Effector memory CD4-positive, alpha-beta T cell (primary cell): ENCODE results near the gene PLPPR4.
"Not testable (repeated sequence)": the region's sequence is repeated elsewhere in the genome, so short reads cannot be mapped to it uniquely, and the experiment has no call there.

Experiments
- DNase-seq, 3 donors: peaks; one replicate each; pipeline ENCODE4 v3.0.0-alpha.2; 2020
- H3K27ac ChIP-seq: 2 replicates; pipeline ENCODE4 v1.7.0; 2013; ENCODE audit warnings: mild to moderate bottlenecking, low read length, moderate library complexity; ENCODE audit not compliant: insufficient read depth, poor library complexity, severe bottlenecking
- H3K27me3 ChIP-seq: replicated peaks from 2 replicates; pipeline ENCODE4 v1.7.0; 2013; ENCODE audit warnings: mild to moderate bottlenecking, low read length; ENCODE audit not compliant: insufficient read depth, control insufficient read depth, poor library complexity, severe bottlenecking
- H3K36me3 ChIP-seq: 2 replicates; pipeline ENCODE4 v1.7.0; 2013; ENCODE audit warnings: mild to moderate bottlenecking, low read length, moderate library complexity; ENCODE audit not compliant: control insufficient read depth, insufficient read depth
- H3K4me1 ChIP-seq: 2 replicates; pipeline ENCODE4 v1.7.0; 2013; ENCODE audit warnings: low read length, mild to moderate bottlenecking; ENCODE audit not compliant: control insufficient read depth, insufficient read depth, poor library complexity, severe bottlenecking
- H3K4me3 ChIP-seq: 2 replicates; pipeline ENCODE4 v1.7.0; 2013; ENCODE audit warnings: low read length, low read depth, mild to moderate bottlenecking; ENCODE audit not compliant: insufficient read depth, poor library complexity, severe bottlenecking
- H3K9me3 ChIP-seq: 2 replicates; pipeline ENCODE4 v1.7.0; 2013; ENCODE audit warnings: mild to moderate bottlenecking, low read length, moderate library complexity; ENCODE audit not compliant: control insufficient read depth

PLPPR4 gene

DNA sequence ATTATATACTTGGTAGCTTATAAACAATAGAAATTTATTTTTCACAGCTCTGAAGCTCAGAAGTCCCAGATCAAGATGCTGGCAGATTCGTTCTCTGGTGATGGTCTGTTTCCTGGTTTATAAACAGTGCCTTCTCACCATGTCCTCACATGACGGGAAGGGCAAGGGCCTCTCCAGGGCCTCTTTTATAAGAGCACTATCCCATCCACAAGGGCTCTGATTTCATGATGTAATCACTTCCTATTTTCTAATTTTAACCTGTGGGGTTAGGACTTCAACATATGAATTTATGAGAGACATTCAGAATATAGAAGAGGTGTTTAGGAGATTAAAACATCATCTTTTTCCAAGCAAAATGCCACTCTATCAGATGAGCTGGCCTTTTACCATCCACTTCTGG is 32.1 kb upstream of the PLPPR4 start:
- no peak overlapping the region for H3K27ac ChIP-seq
- no peaks in the 10 kb centered on the region for H3K9me3 ChIP-seq
- no peak overlapping the region for H3K4me3 ChIP-seq
- no peaks in the 10 kb centered on the region for H3K36me3 ChIP-seq
- H3K27me3 ChIP-seq, result no peaks in the 10 kb centered on the region
- no peak for DNase-seq
- no peaks in the 10 kb centered on the region for H3K4me1 ChIP-seq

DNA sequence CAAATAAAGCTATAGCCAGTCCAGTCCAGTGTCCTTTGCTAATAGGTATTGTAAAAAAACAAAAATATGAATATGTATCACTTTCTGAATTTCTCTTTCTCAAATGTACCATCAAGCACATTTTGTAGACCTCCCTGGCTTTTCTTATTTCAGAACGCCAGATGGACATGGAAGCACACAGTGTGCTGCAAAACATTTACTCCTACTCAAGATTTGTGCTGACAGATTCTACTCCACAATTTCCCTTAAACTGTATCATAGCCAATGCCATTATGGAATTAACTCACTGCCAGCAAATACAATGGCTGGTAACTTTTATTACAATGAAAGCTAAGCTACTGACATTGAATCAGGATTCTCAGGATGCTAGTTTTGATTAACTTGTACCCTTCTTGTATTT is 30.8 kb upstream of the PLPPR4 start:
- Histone ChIP-seq H3K4me3 (no peak overlapping the region), H3K27me3 (no peaks in the 10 kb centered on the region), H3K9me3 (no peaks in the 10 kb centered on the region), H3K4me1 (no peaks in the 10 kb centered on the region), H3K27ac (no peak overlapping the region), H3K36me3 (no peaks in the 10 kb centered on the region)
- DNase-seq, result no peak

DNA sequence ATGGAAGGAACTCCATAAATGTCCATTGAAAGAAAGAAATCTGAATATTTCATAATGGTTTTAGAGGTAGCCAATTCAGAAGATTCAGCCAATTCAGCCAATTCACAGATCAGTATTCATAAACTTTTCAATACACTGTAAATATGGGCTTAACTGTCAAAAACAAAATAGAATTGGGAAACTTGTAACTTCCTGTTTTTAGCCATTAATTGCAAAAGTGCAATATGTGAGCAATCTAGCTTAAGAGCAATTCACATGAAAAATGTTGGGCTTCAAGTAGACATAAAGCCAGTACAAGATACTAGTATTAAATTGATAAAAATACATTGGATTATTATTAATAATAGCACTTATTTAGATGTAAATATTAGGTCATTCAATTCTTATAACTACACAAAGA is 27.5 kb upstream of the PLPPR4 start:
- Histone ChIP-seq H3K4me3 (no peak overlapping the region), H3K4me1 (no peaks in the 10 kb centered on the region), H3K9me3 (no peaks in the 10 kb centered on the region), H3K36me3 (no peaks in the 10 kb centered on the region), H3K27ac (no peak overlapping the region), H3K27me3 (no peaks in the 10 kb centered on the region)
- DNase-seq, result no peak

DNA sequence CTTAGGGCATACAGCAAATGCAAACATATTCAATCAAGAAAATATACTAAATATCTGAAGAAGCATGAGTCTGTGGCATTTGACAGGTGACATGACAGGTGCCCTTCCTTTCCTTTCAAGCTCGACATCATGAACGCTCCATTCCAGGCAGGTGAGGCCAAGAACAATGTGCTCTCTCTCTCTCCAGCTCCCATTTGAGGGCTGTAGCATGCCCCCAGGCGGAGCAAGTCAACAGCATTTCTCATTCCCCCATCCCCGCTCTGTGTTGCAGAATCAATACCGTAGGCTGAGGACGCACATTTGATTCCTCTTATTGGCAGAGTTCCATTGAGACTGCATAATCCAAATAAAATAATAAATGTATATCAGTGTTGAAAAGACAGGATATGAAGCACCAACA is 24.6 kb upstream of the PLPPR4 start:
- DNase-seq, result no peak
- no peaks in the 10 kb centered on the region for H3K36me3 ChIP-seq

DNA sequence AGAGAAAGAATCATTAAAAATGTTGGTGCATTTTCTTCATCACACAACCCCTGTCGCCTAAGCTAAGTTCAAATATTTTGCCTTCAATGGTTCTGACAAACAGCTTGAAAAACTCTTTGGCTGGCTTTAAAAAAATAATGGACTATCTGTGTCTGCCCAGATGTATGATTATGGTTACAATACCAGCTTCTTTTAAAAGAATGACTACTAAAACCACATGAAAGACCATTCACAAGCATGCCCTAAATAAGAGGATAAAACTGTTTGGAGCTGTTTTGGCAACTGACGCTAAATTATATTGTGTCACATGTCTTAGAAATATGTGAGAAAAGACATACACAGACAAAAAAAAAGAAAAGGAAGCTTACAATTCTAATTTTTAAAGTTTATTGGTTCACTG is 23.7 kb upstream of the PLPPR4 start:
- no peaks in the 10 kb centered on the region for H3K36me3 ChIP-seq
- H3K27ac ChIP-seq, result no peak overlapping the region
- no peak overlapping the region for H3K4me3 ChIP-seq
- H3K27me3 ChIP-seq, result no peaks in the 10 kb centered on the region
- H3K4me1 ChIP-seq, result no peaks in the 10 kb centered on the region
- DNase-seq, result no peak
- no peaks in the 10 kb centered on the region for H3K9me3 ChIP-seq

More for the DNA sequence above, 24.6 kb upstream of the PLPPR4 start:
- no peaks in the 10 kb centered on the region for H3K4me1 ChIP-seq
- H3K9me3 ChIP-seq, result no peaks in the 10 kb centered on the region
- H3K27me3 ChIP-seq, result no peaks in the 10 kb centered on the region
- H3K27ac ChIP-seq, result no peak overlapping the region
- no peak overlapping the region for H3K4me3 ChIP-seq

DNA sequence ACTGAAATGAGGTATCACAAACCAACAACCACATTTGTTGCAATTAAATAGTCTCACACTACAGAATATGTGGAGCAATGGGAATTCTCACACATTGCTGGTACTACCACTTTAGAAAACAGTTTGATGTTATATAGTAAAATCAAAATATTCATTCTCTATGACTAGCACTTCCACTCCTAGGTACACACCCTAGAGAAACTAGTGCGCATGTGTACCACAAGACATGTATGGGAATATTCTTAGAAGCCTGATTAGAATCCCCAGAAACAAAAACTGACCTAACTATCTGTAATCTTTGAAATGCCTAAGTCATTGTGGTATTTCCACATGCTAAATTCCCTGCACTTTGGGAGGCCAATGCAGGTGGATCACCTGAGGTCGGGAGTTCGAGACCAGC is 18.1 kb upstream of the PLPPR4 start:
- H3K4me1 ChIP-seq, result no peaks in the 10 kb centered on the region
- H3K27ac ChIP-seq, result no peak overlapping the region
- no peaks in the 10 kb centered on the region for H3K27me3 ChIP-seq
- H3K36me3 ChIP-seq, result no peaks in the 10 kb centered on the region
- H3K4me3 ChIP-seq, result no peak overlapping the region
- no peaks in the 10 kb centered on the region for H3K9me3 ChIP-seq
- no peak for DNase-seq

DNA sequence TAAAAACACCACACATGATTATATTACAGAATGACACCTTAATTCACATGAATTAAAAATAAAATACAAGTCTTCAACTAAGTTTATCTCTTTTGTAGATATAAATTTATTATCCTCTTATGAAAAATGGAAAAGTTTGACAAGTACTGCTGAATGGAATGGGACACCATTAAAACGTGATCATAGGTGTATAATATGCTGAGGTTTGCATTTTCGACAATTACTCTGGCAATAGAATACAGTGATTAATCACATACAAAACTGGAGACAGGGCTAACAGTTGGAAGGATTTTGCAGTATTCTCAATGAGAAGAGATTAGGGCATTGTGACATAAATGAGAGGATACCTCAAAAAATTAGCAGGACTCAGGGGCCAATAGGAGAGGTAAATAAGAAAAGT is 17.1 kb upstream of the PLPPR4 start:
- DNase-seq, result no peak
- H3K4me1 ChIP-seq, result no peaks in the 10 kb centered on the region
- H3K27me3 ChIP-seq, result no peaks in the 10 kb centered on the region

DNA sequence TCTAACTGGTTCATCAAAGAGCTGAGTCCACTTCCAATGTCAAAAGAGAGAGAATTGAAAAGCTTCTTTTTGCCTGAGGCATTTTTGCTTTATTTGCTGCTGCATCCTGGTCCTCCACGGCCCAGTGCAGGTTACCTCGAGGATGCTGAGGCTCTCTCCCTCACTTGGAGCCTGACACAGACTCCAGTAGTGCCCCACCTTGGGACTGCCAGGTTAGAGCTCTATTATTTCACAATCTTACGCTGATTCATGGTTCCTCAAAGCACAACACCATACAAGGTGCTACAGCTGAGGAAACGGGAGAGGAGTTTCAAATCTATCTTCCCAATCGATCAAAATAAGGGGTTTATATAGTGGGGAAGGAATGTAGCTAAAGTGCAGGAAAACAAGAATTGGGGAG is 13.6 kb upstream of the PLPPR4 start:
- no peak overlapping the region for H3K4me3 ChIP-seq
- no peak for DNase-seq

More for the DNA sequence above, 17.1 kb upstream of the PLPPR4 start:
- H3K9me3 ChIP-seq, result no peaks in the 10 kb centered on the region
- no peak overlapping the region for H3K4me3 ChIP-seq
- H3K36me3 ChIP-seq, result no peaks in the 10 kb centered on the region
- no peak overlapping the region for H3K27ac ChIP-seq

DNA sequence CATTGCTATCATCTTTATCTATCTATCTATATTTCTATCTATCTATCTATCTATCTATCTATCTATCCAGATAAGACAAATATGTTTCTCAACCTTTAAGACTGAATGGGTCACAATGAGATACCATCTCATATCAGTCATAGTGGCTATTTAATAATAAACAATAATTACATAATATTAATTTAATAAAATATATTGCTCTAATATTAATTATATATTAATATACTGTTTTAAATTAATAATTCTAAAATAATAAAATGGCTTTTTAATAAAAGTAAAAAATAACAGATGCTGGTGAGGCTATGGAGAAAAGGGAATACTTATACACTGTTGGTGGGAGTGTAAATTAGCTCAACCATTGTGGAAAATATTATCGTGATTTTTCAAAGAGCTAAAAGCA is 13.0 kb upstream of the PLPPR4 start:
- H3K27ac ChIP-seq, result no peak overlapping the region
- no peaks in the 10 kb centered on the region for H3K27me3 ChIP-seq
- no peaks in the 10 kb centered on the region for H3K9me3 ChIP-seq
- no peak for DNase-seq
- no peaks in the 10 kb centered on the region for H3K4me1 ChIP-seq
- no peaks in the 10 kb centered on the region for H3K36me3 ChIP-seq
- H3K4me3 ChIP-seq, result no peak overlapping the region

More for the DNA sequence above, 13.6 kb upstream of the PLPPR4 start:
- no peaks in the 10 kb centered on the region for H3K27me3 ChIP-seq
- H3K9me3 ChIP-seq, result no peaks in the 10 kb centered on the region
- H3K27ac ChIP-seq, result no peak overlapping the region
- H3K36me3 ChIP-seq, result no peaks in the 10 kb centered on the region
- no peaks in the 10 kb centered on the region for H3K4me1 ChIP-seq

DNA sequence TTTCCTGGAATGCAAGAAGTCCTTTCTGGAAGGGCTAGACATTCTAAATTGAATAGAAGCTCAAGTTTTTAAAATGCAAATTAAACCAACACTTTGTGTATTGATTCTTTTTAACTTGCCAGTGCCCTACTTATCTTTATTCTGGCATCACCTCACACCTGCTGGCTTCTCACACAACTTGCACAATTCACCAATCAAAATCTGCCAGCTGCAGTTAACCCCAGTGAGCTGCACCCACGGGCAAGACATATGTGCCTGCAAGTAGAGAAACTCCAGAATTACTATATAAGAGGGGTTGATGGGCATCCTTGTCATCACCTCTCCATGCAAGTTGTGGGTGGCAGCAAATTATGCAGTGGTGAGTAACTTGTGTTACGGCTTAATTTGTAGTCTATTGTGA is 11.7 kb upstream of the PLPPR4 start:
- Histone ChIP-seq H3K4me1 (no peaks in the 10 kb centered on the region), H3K9me3 (no peaks in the 10 kb centered on the region), H3K4me3 (no peak overlapping the region), H3K36me3 (no peaks in the 10 kb centered on the region), H3K27me3 (no peaks in the 10 kb centered on the region), H3K27ac (no peak overlapping the region)
- no peak for DNase-seq

DNA sequence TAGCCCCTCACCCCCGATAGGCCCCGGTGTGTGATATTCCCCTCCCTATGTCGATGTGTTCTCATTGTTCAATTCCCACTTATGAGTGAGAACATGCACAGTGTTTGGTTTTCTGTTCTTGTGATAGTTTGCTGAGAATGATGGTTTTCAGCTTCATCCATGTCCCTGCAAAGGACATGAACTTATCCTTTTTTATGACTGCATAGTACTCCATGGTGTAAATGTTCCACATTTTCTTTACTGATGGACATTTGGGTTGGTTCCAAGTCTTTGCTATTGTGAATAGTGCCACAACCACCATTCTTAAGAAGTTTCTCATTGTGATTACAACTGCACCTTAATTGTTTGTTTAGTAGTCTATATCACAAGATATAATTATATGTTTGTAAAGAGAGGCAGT is 3.9 kb upstream of the PLPPR4 start:
- DNase-seq, H3K4me1 ChIP-seq: not testable (repeated sequence)

More for the DNA sequence above, 3.9 kb upstream of the PLPPR4 start:
- not testable (repeated sequence) for H3K36me3 ChIP-seq, H3K4me3 ChIP-seq, H3K27ac ChIP-seq, H3K9me3 ChIP-seq, H3K27me3 ChIP-seq
